ELF-1 (cell line): ENCODE measurements around the gene TXNDC15.

Source experiments
- DNase-seq: peaks from one replicate; pipeline ENCODE4 v3.0.0-alpha.2; 2016; ENCODE audit warnings: low read depth, low spot score

TXNDC15 gene

DNA sequence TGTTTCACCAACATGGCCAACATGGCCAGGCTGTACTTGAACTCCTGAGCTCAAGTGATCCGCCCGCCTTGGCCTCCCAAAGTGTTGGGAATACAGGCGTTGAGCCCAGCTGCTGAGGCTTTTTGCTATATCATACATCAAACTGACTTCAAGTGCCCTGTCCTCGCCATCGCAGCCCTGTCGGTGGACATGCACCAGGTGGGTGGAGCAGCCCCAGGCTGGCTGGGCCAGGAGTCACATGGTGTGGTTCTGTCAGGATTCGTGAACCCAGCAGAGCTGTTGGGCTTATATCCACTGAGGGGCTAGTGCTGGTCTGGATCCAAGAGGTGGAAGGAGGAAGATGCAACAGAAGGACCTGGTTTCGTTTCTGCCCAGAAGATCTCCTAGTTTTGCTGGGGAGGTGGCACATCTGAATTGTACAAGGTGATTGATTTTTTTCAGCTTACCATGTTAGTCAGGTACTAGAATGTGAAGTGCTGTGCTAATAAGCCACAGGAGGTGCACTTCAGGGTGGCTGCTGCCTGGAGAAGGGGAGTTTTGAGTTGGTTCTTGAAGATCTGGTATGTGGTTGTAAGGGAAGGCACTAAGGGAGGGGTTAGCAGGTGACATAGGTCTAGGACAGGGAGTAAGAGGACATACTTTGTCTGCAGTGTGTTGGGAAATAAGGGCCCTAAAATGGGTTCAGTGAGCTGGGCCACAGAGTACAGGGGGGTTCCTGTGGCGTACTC lies 46.8 kb downstream of the TXNDC15 start:
- no peak for DNase-seq

DNA sequence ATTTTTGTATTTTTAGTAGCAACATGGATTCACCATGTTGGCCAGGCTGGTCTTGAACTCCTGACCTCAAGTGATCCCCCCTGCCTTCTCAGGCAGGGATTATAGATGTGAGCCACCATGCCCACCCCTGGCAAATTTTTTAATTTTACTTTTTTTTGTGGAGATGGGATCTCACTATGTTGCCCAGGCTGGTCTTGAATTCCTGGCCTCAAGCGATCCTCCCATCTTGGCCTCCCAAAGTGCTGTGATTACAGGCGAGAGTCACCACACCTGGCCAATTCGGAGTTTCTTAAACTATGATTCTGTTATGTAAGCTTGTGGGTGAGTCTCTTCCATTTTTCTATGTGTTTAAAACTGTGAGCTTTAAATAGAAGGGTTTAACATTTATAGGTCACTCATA lies 58.3 kb downstream of the TXNDC15 start:
- DNase-seq: no peak

DNA sequence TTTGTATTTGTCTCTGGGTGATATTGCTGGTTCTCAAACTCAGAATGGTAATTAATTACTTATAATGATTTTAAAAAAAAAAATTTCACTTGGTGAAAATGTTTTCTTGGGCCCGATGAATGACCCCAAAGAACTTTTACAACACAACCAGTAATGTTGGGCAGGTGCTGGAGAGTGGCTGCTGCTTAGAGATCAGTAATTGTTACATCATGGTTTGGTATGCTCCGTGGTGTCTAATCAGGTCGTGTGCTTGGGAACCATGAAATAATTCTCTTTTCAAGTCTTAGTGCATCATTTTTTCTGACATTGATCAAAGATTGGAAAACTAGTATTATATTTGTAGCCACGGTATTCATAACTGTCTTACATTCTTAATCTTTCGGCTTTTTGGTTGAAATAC lies 60.0 kb downstream of the TXNDC15 start:
- DNase-seq: no peak

DNA sequence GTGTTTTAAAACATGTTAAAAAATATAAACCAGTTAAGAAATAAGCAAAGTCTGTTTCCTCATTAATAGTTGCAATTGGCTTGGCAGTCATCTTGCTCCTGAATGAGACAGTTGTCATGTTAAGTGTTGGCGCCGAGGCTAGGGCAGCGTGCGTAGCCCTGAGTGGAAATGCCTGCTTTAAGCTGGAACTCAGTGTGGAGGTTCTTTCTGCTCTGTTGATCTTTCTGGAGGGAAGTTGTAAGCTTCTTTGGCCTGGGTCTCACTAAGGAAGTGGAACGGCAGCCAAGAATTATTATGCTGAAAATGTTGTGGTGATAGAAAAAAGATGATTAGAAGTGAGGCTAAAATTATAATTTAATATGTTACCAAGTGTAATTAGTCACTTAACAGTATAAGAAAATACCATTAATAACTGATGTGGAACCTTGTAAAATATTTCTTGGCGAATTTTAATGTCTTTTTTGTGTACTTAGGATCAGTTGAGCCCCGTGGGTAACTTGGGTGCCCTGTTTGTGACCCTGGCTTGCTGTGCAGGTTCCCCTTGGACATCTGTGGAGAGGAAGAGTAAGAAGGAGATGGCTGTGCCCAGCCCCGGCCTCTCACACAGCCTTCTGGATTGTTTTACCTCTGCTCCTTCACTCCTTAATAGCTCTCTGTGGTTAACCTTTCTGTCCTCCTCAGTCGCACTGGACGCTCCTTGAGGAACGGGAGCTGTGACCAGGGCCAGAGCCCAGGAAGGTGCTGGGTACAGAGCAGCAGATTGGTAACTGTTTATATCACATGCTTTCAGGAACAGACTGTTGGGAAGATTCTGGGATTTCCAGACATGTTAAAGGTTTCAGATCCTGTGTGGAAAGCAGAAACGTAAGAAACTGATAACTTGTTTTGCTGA lies 61.8 kb downstream of the TXNDC15 start:
- DNase-seq: no peak

DNA sequence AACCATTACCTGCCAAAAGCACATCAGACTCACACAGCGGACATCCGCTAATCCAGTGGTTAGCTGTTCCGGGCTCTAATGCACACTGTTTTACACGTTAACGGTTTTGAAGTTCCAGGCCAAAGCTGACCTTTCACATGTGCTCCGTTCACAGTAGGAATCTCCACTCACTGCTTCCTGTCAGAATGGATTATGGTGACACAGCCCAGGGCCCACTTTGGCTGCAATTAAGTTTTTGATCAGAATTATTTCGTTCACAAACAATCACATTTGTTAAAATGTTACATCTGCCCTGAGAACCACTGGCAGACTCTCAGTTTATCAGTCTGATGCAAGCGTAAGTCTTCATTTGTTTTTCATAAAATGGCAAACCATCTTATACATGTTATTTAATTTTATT lies 63.4 kb downstream of the TXNDC15 start:
- DNase-seq: no peak

DNA sequence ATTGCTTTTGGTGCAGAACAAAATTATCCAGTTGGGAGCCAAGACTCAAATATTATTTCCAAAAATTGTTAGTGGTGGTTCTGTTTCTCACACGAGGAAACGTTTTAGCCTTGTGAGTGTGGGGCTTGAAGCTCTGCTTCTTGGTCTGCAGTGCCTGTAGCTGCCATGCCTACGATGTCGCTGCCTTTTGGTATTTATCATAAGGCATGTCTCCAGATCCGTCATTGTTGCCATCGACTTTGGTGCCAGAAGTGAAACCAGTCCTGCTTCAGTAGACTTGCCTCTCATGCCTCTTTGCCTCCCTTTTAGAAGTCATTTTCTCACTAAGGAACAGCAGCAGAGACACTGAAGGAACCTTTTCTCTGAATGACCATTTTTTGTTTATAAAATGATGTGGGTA lies 63.9 kb downstream of the TXNDC15 start:
- no peak for DNase-seq

DNA sequence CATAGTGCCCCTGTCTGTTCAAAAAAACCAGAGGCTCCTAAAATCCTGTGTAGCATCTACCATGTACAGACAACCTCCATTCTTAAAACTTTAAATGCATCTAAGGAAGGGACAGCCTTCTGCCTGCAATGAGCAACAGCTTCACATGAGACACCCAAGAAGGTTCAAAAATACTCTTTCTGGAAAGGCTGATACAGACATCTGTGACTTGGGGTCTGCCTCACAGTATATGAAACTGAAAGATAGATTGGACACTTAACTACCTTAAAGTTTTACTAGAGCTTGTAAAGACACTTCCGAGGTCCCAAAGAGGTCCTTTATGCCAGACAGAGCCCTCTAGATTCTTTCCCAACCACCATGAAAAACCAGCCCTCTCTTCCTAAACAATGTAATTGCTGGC lies 65.3 kb downstream of the TXNDC15 start:
- DNase-seq: no peak

DNA sequence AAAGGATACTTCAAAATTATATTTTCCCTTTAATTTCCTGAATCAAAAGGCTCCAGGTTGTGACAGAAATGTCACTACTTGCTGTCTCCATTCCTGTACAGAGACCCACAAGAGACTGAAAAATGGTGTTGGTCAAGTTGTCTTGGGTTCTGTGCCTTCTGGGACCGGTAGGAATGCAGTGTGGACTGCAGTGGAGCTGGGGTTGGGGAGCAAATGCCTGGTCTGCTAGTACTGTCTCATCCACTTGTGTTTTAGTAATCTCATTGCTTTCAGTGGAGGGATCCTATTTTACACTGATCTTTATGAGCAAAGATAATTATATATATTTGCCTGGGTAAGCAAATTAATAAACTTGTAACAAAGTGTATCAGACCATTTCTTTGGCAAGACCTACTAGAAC lies 69.4 kb downstream of the TXNDC15 start:
- DNase-seq: no peak

DNA sequence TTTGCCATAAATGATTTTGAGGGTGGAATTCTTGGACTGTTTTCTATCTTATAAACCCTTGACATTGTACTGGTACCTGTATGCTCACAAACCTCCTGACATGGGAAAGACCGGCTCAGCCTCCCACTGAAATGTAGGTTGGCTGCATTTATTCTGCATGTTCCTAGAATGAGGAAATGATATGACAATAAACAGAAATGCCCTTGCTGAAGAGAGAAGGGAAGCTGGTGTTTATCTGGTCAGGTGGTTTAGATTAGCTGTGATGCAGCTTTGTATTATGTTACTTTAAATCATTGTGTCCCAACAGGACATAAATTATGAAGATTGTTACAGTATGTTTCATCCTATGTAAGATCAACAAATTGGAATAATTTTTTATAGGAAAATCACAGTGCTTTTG lies 70.5 kb downstream of the TXNDC15 start:
- DNase-seq: no peak

DNA sequence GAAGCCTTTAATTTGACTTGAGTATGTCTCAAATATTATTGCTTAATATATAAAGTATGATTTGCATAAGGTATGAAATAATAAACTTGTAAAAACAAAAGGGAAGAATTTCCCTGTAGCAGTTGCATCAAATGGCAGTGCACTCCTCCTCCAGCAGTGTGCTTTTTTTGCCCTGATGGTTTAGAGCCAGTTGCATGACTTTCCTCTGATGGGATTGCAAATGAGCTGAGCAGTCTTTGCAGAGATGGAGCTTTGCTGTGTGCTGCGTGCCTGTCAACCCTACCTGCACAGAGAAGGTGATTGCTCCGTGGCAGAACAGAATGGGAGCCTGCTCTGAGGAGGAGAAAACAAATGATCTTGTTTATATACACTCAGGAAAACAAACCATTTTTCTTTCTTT lies 70.9 kb downstream of the TXNDC15 start:
- DNase-seq: no peak

DNA sequence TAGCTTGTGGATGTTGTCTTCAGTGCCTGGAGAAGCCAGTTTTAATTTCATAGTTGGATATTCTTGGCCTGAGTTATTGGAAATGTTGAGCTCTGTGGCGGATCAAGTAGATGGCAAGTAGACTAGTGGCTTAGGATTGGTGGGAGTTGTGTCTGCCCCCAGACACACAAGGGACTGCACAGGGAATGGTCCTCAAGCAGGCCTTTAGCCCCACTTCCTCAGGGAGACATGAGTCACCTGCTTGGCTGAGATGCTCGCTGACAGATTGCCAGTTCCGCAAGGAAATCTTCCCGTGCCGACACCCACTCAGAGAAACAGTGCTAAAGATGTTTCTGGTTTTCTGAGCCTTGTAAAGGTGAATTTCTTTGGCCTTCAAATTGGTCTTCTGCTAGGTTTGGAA lies 74.7 kb downstream of the TXNDC15 start:
- DNase-seq: no peak

DNA sequence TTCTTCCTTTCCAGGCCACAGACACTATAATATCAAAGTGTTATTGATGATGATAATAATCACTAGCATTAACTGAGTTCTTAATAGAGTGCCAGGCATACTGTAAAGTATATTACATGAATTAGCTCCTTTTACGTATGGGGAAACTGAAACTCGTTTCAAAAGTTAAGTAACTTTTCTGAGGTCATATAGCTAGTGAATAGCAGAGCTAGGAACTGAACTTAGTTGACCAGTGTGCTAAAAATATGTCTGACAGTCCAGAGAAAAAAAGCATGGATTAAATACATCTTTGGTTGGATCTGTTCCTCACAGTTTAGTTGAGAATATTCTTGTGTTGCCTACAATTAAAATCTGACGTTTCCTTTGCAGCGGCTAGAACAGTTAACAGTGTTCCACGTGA lies 75.1 kb downstream of the TXNDC15 start:
- DNase-seq: no peak
